SK-MEL-5 (cell line): Measurements from ENCODE around the gene KDSR. TPM values are rescaled to one million over a fixed set of nuclear protein-coding genes. Genes with fewer than 3 reads are reported as not detected.

Experiments
- DNase-seq: peaks from one replicate; pipeline ENCODE4 v3.0.0-alpha.2; 2016; ENCODE audit warnings: low read depth, low spot score
- in situ Hi-C: cut with HindIII; loops from 2 replicates; pipeline ENCODE4 v1.10.0; 2016; ENCODE audit warnings: low sequenced_read_pairs, high pct_unique_total_duplicates, low pct_unique_long_range_greater_than_20kb
- total RNA-seq: library from RNA; depleted of rRNA; stranded (reverse); fragments of >200 nt; shearing (Covaris generic); gene quantifications from 2 replicates; pipeline ENCODE4 v1.2.3, GENCODE V29; 2014

Gene KDSR
- total RNA-seq, 1 experiment from 2014 or later, result 27.6 TPM

DNA sequence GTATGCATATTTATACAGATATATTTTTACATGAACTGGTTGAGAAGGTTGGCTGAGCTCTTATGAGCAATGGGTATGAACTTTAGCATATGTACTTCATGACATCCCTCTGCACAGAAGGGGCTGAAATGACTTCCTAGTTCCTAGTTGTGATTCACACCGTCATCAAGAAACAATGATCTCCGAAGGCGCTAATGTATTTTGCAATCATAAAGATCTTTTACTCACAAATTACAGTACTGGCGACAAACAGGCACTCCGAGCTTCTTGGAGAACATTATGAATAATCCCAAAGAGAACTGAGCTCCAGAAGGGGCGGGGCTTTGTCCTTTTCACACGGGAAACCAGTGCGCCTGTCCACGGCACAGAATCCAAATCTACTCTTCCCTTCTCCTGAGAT lies 65.6 kb downstream of the KDSR start:
- in situ Hi-C loops, result no loop called here
- no peak for DNase-seq

DNA sequence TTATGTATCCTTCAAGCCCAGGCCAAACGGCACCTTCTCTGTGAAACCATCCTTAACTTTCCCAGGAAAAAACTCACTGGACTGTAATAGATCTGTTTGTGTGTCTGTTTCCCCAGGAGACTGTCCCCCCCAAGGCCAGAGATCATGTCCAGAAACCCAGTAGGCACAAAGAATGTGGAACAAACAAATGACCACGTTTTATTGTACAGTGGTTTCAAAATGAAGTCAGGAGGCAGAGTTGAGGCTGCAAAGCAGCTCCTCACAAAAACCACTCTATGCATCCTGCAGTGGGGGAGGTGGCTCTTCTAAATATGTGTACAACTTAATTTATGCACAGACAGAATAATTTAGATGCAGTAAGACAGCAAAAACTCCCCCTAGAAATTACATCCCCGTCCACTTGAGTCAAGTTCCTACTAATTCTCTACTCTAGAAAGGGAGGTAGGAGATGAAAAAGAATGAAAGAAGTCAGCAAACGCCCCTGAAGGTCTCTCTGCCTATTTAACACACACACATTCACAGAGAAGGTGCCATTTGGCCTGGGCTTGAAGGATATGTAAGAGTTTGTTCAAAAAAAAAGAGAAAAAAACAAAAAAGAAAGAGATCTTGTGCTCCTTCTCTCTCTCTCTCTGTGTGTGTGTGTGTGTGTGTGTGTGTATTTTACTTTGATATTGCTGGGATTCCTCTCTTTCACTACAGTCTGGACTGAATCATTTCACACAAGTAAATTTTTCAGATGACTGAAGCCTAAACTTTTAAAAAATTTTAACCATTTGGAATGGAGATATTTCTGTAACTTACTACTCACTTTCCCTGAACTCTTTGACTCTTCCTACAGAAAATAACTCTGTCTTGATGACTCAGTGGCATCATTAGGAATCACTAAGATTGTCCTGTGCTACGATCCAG lies 66.9 kb downstream of the KDSR start:
- in situ Hi-C loops, result no loop called here
- peak; percentile 40 for DNase-seq

DNA sequence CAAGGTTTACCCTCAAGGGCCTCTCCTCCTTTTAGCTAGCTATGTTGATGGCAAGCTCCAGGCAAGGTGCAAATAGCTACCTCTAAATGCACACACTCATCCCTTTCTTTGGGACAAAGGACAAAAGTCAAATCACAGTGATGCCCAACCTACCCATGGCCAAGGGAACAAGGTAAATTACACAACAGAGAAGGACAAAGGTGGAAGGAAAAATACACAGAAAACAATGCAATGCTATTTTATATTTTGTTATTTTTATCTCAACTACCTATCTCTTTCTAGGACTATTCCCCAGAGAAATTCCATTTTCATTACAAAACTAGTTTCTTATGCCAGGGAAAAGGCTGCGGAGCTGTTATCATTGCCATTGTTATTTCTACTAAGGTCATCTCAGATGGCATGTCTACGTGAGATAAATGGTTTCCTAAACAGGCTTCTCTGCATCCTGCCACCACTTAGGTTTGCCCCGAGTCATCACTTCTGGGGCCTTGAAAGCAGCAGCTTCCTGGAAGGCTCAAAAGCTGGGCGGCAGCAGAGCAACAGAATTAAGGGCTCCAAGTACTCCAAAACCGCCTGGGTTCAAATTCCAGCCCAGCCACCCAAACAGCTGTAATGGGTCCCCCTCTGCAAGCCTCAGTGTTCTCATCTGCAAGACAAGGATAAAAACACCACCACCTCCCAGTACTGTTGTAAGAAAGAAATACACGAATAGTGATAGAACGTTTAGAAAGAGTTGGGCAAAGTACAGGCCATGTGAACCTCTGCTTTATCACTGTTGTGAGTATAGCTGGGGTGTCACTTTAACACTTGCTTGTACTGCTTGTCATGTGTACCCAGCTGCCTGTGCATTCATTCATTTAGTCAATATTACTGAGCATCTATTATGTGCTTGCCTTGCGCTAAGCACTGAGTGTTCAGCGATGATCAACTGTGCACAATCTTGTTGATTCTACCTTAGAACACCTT lies 68.3 kb downstream of the KDSR start:
- in situ Hi-C loops, result no loop called here
- DNase-seq, result no peak

DNA sequence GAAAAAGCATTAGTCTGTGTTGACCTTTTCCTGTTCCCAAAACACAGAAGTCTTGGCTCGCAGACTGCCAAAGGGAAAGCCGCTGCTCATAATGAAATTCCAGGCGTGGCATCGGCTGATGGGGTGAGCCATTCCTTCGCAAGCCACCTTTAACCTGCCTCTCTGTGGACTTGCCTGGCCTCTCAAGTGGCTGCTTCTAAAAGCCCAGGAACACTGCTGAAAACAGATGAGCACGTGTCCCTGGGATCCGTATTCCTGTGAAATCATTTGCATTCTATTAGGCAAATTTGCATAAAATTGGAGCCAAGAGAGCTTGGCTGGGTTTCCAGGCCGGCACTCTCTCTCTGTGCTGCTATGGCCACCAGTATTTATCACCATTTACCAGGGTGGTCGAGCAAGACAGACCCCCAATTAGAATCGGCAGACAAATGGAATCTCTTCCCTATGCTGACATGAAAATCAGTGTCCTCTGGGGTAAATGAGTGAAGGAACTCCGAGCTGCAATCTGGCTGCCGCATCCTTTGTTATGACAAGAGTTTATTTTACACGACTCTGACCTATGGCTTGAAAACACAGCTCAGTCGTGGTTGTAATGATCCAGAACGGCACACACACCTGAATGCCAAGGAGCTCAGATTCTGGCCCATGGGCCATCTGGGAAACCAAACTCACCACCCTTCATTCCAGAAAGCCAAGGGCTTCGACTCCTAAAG lies 69.2 kb downstream of the KDSR start:
- no peak for DNase-seq
- in situ Hi-C loops, result no loop called here

DNA sequence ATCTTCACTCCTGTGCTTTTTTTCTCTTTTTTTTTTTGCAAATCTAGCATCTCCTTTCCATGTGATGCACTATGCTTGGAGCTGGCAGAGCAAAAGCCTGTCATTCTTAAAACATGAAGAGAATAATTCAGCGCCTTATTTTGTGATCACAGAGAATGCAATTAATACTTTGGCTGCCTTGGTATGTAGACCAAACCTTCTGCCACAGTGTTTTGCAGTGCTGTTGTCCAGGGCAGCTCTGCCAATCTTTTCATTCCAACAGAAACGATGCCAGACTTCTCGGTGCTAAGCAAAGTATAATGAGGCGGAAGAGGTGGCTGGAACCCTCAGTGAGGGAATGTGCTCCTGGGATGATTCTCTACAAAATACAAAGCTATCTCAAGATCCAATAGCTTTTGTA lies 73.1 kb downstream of the KDSR start:
- in situ Hi-C loops, result no loop called here
- no peak for DNase-seq

DNA sequence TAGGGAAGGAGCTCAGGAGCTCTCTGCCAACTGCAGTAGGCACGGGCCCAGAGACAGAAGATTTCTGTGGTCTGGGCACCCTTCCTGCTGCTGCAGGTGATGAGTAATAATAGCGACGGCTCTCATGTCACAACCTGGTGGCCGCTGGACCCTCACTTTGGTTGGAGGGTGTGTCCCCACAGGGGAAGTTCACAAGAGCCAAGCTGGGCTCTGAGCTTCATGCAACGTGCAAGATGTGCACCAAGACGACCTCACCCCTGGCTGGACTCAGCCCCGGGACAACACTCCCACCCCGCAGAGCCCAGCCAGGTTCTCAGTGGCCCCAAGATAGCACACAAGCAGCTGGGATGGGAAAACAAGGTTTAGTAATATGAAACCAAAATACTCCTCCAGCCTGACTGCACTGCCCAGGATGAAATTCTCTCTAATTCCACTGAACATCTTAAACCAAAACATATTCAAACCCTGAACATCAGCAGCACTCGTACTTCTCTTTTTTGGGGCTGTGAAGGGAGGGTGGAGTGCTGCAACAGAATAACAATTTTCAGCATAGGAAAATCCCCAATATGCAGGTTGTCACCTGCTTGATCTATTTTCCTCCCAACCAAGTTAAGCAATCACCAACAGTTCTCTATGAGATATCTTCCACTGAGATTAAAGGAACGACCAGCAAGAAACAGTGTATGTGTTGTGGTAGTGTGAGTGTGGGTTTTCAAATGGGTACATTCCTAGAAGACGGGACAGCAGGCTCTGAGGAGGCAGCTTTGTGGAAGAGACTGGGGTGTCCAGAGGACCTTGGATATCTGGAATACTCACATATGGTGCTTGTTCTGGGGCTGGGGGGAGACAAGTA lies 73.9 kb downstream of the KDSR start:
- in situ Hi-C loops, result no loop called here
- DNase-seq, result no peak

DNA sequence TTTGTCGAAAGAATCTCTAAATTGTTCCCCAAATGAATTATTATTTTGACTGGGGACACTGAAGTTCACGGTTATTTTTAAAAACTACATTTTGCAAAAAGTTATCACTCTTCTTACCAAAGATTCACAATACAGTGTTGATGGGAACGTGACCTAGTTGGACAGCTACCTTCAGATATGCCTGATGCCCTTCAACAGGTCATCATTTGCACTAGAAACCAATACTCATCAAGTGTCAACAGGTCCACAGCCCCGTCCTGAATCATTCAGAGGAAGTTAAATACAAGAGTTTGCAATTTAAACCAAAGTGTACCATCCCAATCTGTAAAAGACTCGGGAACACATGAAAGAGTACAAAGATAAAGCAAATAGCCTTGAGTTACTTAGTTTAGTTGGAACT lies 75.7 kb downstream of the KDSR start:
- no peak for DNase-seq
- in situ Hi-C loops, result no loop called here

DNA sequence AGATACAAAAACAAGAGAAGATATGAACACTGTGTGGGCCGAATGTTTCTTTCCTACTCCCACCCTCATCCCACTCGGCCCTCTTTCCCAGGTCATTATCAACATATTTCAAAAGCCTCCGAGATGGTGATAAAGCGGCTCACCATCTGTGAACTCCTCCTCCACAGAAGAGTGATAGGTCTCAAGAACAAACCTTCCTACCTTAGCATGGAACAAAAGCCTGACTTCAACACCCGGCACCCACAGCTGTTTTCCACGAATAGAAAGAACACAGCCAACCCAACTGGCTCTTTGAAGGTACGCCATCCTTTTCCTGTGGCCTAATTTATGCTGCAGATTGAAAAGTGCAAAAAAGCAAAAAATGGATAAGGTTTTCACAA lies 76.2 kb downstream of the KDSR start:
- DNase-seq, result no peak
- in situ Hi-C loops, result no loop called here

DNA sequence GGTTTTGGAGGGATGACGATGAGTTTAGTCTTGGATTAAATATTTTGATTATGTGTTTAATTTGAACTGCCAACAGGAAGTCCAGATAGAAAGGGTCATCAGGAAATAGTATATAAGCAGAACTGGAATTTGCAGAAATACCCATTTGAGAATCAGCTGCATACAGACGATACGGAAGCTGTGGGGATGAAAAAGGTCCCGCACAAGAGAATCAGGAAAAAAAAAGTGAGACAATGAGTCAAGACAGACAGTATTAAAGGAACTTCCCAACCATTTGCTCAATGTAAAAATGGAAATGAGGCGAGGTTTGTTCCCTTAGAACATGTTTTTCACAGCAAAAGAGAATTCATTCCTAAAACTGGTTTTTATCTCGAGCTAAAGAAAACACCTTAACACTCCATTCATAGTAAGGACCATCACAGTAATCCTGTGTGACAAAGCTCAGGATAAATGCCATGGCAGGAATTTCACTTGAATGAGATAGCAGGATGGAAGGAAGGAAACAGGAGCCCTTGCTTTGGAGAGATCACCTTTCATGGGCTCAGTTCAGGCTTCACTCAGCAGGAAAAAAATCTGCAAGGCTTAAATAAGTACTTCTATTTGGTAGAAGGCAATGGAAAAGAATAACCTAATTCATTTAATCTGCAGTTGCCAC lies 76.7 kb downstream of the KDSR start:
- no peak for DNase-seq
- in situ Hi-C loops, result no loop called here

DNA sequence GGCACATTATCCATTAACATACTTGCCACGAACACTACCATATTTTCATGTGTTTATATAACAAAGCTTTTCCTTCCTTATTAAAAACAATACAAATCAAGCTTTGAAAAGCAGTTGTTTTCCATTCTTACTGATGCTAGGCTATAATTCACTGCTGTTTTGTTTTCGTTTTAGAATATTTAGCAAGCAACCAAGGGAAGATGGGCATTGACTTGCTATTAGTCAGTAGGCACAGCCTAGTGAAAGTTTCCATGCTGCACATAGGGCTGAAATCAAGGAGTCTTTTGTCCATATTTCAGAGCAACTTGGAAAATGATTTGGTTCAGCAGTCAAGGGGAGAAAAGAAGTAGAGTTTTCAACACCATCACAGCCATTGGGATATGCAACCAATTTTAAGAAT lies 78.7 kb downstream of the KDSR start:
- DNase-seq, result no peak
- in situ Hi-C loops, result no loop called here

DNA sequence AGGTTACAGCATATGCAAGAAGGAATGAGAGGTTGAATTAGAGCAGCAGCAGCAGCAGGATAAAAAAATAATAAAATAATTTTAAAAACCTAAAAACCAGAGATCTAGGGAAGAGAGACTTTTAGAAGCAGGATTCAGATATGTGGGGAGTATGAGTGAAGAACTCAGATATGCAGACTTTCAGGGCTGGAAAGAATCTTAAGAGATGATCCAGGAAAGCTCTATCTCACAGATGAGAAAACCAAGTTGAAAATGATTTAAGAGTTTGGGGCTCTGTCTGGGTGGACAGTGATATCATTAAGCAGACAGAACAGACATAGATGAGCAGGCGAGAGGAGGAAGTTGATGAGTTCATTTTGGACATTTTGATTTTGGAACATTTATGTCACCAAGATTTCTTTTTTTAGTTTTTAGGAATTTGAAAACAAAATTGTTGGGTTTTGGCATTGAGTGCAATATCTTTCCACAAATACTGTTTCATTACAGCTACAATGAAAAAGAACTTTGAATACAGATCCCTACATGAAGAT lies 79.2 kb downstream of the KDSR start:
- DNase-seq, result no peak
- in situ Hi-C loops, result no loop called here

DNA sequence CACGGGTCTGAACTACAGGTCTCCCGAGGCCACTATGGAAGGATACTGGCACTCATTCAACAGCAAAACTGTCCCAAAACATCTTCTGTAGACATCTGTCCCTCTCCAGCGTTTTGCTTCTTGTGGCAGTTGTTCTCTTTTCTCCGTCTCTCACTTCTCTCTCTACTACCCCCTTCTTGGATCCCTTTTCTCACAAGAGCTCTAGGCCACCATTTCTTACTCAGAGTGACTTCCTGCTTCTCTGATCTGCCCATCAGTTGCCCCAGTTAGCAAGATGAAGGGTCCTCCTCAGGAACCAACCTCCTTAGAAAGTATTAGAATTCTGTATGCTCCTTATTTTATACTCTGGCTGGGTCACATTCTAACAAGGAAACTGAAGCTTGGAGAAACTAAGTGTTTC lies 80.1 kb downstream of the KDSR start:
- DNase-seq, result no peak
- in situ Hi-C loops, result no loop called here

DNA sequence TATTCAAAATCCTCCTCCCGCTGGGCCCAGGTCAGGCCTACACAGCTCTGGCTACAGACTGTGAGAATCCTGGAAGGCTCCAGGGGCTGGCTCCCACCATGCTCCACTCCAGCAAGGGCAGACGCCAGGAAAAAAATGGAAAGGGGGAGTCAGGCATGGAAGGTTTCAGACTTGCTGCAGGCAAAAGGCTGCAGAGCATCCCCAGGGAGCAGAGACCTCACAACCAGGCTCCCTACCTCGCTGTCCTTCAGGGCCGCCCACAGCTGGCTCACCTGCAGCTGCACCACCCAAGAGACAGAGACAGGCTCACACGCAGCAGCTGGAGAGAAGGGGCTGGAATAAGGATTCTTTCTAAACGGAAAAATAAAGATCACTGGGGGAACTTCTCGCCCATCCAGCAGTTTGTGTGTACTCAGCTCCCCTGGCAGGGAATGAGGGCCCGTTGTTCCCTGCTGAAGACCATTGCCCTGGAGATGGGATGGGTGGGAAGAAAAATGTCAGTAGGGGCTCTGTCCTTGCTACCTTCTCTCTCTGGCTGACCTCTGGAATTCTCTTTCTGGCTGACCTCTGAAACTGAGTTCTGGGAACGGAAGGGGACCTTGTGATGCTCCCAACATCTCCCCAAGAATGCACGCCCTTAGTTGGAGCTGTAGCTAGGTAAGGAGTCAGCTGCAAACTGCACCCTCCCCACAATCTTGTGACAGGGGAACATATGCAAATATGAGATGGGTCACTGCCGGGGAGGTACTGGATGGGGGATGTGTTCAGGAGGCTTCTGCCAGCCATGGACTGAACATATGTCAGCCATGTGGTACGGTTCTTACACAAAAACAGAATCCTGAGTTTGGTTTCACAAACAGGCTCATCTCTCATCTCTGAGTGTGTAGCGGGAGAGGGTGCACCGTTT lies 81.9 kb downstream of the KDSR start:
- DNase-seq, result no peak
- in situ Hi-C loops, result no loop called here

DNA sequence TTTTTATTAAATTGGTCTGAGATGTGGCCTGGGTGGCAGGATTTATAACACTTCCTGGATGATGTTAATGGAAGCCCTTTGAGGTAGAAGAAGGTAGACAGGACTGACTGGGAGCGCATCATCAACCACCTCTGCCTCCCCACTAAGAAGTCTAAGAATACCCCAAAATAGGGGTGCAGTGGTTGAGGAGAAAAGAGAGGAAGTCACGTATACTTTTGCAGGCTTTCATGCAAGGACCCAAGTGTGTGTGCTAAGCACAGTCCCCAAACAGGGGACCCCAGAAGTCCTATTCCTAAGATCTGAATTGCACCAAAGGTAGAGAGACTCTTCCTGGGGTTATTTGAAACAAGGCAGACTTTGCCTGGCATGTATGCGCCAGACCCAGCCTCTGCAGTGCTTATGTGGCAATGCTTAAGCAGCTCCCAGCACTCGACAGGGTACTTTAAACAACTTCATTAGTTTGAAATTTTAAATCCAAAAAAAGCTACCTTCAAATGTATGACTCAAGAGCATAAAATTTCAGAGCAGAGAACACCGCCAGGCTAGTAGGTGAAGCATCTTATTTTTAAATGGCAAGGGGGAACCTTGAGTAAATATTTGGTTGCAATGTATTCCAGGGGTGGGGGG lies 82.7 kb downstream of the KDSR start:
- in situ Hi-C loops, result no loop called here
- DNase-seq, result no peak
